Activated T-cell treated with anti-CD3 and anti-CD28 coated beads for 24 hours (primary cell): ENCODE results near the gene NOL3.

ENCODE experiments used
- DNase-seq: peaks from one replicate; pipeline ENCODE4 v3.0.0-alpha.2; 2020; ENCODE audit warnings: low read depth

The NOL3 gene

GRCh38 chr16:67155295-67156142 lies 14.8 kb upstream of the NOL3 start:
- peak; percentile 66 for DNase-seq

GRCh38 chr16:67156143-67156844 lies 14.0 kb upstream of the NOL3 start:
- no peak for DNase-seq

- no peak for DNase-seq
These were observed 13.1 kb upstream of the NOL3 start for GRCh38 chr16:67157106-67157748.

- no peak for DNase-seq
These were observed 12.3 kb upstream of the NOL3 start for GRCh38 chr16:67157892-67158635.

- DNase-seq = peak; percentile 60
These were observed 11.4 kb upstream of the NOL3 start for GRCh38 chr16:67158637-67159600.

GRCh38 chr16:67161595-67162058 lies 8.7 kb upstream of the NOL3 start:
- no peak for DNase-seq

GRCh38 chr16:67162506-67163163 lies 7.7 kb upstream of the NOL3 start:
- no peak for DNase-seq

GRCh38 chr16:67163164-67163998 lies 7.0 kb upstream of the NOL3 start:
- DNase-seq = no peak

GRCh38 chr16:67163999-67164558 lies 6.3 kb upstream of the NOL3 start:
- no peak for DNase-seq

- DNase-seq = no peak
These were observed 5.7 kb upstream of the NOL3 start, which contains the start of gene HSF4 for GRCh38 chr16:67164599-67165061. TSS of gene HSF4 (plus strand) at chr16:67164745. CDS start at chr16:67164812, 67 bp downstream.

- no peak for DNase-seq
These were observed 4.9 kb upstream of the NOL3 start for GRCh38 chr16:67165121-67166078.

GRCh38 chr16:67166110-67166547 lies 4.2 kb upstream of the NOL3 start:
- no peak for DNase-seq

GRCh38 chr16:67166598-67167168 lies 3.7 kb upstream of the NOL3 start:
- no peak for DNase-seq

GRCh38 chr16:67167588-67167987 lies 2.8 kb upstream of the NOL3 start:
- DNase-seq = no peak

- no peak for DNase-seq
These were observed 1.3 kb upstream of the NOL3 start for GRCh38 chr16:67169011-67169451.

- DNase-seq = no peak
These were observed 633 bp upstream of the NOL3 start for GRCh38 chr16:67169642-67170167.
